ACC112 (cell line): ENCODE results near the gene GINS1.
"Not testable (repeated sequence)": the region's sequence is repeated elsewhere in the genome, so short reads cannot be mapped to it uniquely, and the experiment has no call there.

Experiments used
- H2AFZ ChIP-seq: fragments of 200-600 bp; sonication (generic); one replicate; pipeline ENCODE4 v1.6.0; 2017; ENCODE audit warnings: antibody characterized with exemption, low read length; ENCODE audit not compliant: unreplicated experiment
- H3K27ac ChIP-seq: fragments of 200-600 bp; sonication (generic); 2 replicates; pipeline ENCODE4 v1.5.1; 2014; ENCODE audit warnings: low read depth, mild to moderate bottlenecking, antibody characterized with exemption, low read length, moderate library complexity
- H3K27me3 ChIP-seq: fragments of 200-600 bp; sonication (generic); 2 replicates; pipeline ENCODE4 v1.6.1; 2014; ENCODE audit warnings: mild to moderate bottlenecking, antibody characterized with exemption, low read length, moderate library complexity, mixed read lengths; ENCODE audit not compliant: insufficient read depth
- H3K36me3 ChIP-seq: fragments of 200-600 bp; sonication (generic); 2 replicates; pipeline ENCODE4 v1.6.1; 2016; ENCODE audit warnings: mild to moderate bottlenecking, antibody characterized with exemption, low read length, moderate library complexity, mixed read lengths; ENCODE audit not compliant: insufficient read depth
- H3K4me1 ChIP-seq: fragments of 200-600 bp; sonication (generic); one replicate; pipeline ENCODE4 v1.6.1; 2016; ENCODE audit warnings: low read length, mixed read lengths; ENCODE audit not compliant: insufficient read depth, unreplicated experiment, control insufficient read depth
- H3K4me3 ChIP-seq: fragments of 200-600 bp; sonication (generic); 2 replicates; pipeline ENCODE4 v1.5.1; 2014; ENCODE audit warnings: mild to moderate bottlenecking, low read depth, low read length
- H3K79me2 ChIP-seq: fragments of 200-600 bp; sonication (generic); one replicate; pipeline ENCODE4 v1.6.0; 2016; ENCODE audit warnings: low read length; ENCODE audit not compliant: control insufficient read depth, unreplicated experiment, insufficient read depth

The GINS1 gene

GRCh38 chr20:25389858-25390537 is 17.5 kb upstream of the GINS1 start:
- H3K36me3 ChIP-seq: no peaks in the 10 kb centered on the region; the same call in 1 of the 2 replicates
- peak overlapping the region; percentile 69; the same call in 1 of the 2 replicates for H3K27ac ChIP-seq
- H2AFZ ChIP-seq: peak overlapping the region; percentile 86
- H3K79me2 ChIP-seq: peaks cover 36% of the 10 kb centered on the region
- peaks cover 5% of the 10 kb centered on the region for H3K4me1 ChIP-seq
- peak overlapping the region; percentile 97 for H3K4me3 ChIP-seq
- no peaks in the 10 kb centered on the region for H3K27me3 ChIP-seq

- Histone ChIP-seq H3K27me3 (no peaks in the 10 kb centered on the region), H3K36me3 (no peaks in the 10 kb centered on the region; the same call in 1 of the 2 replicates), H3K4me1 (peaks cover 5% of the 10 kb centered on the region), H3K4me3 (peak within 1 kb of the TSS; percentile 97), H2AFZ (peak within 1 kb of the TSS; percentile 86), H3K79me2 (peaks cover 31% of the 10 kb centered on the region), H3K27ac (peak within 1 kb of the TSS; percentile 69)
Observed at GRCh38 chr20:25390538-25391528, 16.6 kb upstream of the GINS1 start, which contains the start of gene ABHD12. TSS of gene ABHD12 (minus strand) at chr20:25390835. CDS start at chr20:25390703, 132 bp downstream.

DNA sequence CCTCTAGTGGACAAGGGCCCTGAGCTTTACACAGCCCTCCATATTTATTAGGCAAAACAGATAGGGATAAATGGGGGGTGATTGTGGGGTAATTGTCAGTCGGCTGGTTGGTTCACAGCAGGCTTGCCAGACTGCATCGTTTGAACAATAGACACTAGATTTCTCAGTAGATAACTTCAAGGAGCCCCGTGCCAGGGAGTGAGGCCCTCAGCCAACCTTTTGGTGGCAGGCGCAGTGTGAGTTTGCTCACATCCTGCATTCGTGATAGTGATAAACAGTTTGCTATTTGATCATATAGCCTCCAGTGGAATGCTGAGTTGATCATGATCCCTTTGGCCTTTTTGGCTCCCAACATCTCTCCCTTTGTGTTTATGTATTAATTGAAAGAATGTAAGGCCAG is 13.2 kb upstream of the GINS1 start:
- Histone ChIP-seq H3K27me3 (no peaks in the 10 kb centered on the region), H3K4me1 (peaks cover 13% of the 10 kb centered on the region), H3K79me2 (peaks cover 9% of the 10 kb centered on the region), H2AFZ (no peak overlapping the region), H3K4me3 (no peak overlapping the region), H3K36me3 (no peaks in the 10 kb centered on the region), H3K27ac (no peak overlapping the region)

GRCh38 chr20:25394996-25395395 is 12.5 kb upstream of the GINS1 start:
- Histone ChIP-seq H3K27me3 (no peaks in the 10 kb centered on the region), H2AFZ (no peak overlapping the region), H3K36me3 (no peaks in the 10 kb centered on the region), H3K79me2 (peaks cover 2% of the 10 kb centered on the region), H3K27ac (no peak overlapping the region), H3K4me3 (no peak overlapping the region), H3K4me1 (peaks cover 12% of the 10 kb centered on the region)

- H3K36me3 ChIP-seq: no peaks in the 10 kb centered on the region
- no peaks in the 10 kb centered on the region for H3K79me2 ChIP-seq
- no peaks in the 10 kb centered on the region for H3K27me3 ChIP-seq
- H3K4me1 ChIP-seq: peaks cover 12% of the 10 kb centered on the region
- H3K27ac ChIP-seq: no peak overlapping the region
- H3K4me3 ChIP-seq: no peak overlapping the region
- H2AFZ ChIP-seq: no peak overlapping the region
Observed at GRCh38 chr20:25397096-25397495, 10.4 kb upstream of the GINS1 start.

- Histone ChIP-seq H3K27me3 (no peaks in the 10 kb centered on the region), H3K79me2 (no peaks in the 10 kb centered on the region), H2AFZ (no peak overlapping the region), H3K4me1 (peaks cover 12% of the 10 kb centered on the region), H3K4me3 (no peak overlapping the region), H3K36me3 (no peaks in the 10 kb centered on the region), H3K27ac (no peak overlapping the region)
Observed at GRCh38 chr20:25397821-25398220, 9.7 kb upstream of the GINS1 start.

GRCh38 chr20:25398376-25399036 is 9.0 kb upstream of the GINS1 start:
- Histone ChIP-seq H3K27ac (no peak overlapping the region), H3K79me2 (no peaks in the 10 kb centered on the region), H3K4me3 (no peak overlapping the region)

GRCh38 chr20:25399037-25399430 is 8.4 kb upstream of the GINS1 start:
- no peak overlapping the region for H3K4me3 ChIP-seq
- no peaks in the 10 kb centered on the region; the same call in 1 of the 2 replicates for H3K36me3 ChIP-seq
- H3K4me1 ChIP-seq: peaks cover 12% of the 10 kb centered on the region
- H3K27ac ChIP-seq: no peak overlapping the region
- no peaks in the 10 kb centered on the region for H3K27me3 ChIP-seq
- no peaks in the 10 kb centered on the region for H3K79me2 ChIP-seq
- H2AFZ ChIP-seq: no peak overlapping the region

More at GRCh38 chr20:25398376-25399036, 9.0 kb upstream of the GINS1 start:
- no peaks in the 10 kb centered on the region; the same call in 1 of the 2 replicates for H3K36me3 ChIP-seq
- no peaks in the 10 kb centered on the region for H3K27me3 ChIP-seq
- no peak overlapping the region for H2AFZ ChIP-seq
- H3K4me1 ChIP-seq: peaks cover 12% of the 10 kb centered on the region

- H2AFZ ChIP-seq, H3K36me3 ChIP-seq, H3K4me3 ChIP-seq, H3K79me2 ChIP-seq, H3K27me3 ChIP-seq, H3K27ac ChIP-seq: not testable (repeated sequence)
- peaks cover 12% of the 10 kb centered on the region for H3K4me1 ChIP-seq
Observed at GRCh38 chr20:25400291-25400732, 7.2 kb upstream of the GINS1 start.

DNA sequence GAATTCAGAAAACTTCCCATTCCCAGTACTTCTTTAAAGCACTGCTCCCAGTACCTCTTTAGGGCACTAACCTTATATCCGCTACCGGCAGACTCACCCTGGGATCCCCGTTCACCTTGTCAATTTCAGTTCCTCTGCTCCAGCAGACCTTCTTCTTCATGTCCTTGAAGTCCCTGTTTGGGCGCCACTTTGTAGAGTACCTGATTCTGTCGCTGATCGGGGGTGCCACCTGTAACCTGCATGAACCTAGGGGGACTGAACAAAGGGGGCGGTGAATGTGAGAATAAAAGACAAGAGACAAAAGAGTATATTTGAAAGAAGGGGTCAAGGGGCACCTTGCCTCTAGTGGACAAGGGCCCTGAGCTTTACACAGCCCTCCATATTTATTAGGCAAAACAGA is 4.9 kb upstream of the GINS1 start:
- H2AFZ ChIP-seq: no peak overlapping the region
- H3K27ac ChIP-seq: no peak overlapping the region
- H3K4me3 ChIP-seq: no peak overlapping the region
- no peaks in the 10 kb centered on the region for H3K79me2 ChIP-seq
- no peaks in the 10 kb centered on the region for H3K27me3 ChIP-seq
- H3K4me1 ChIP-seq: peaks cover 15% of the 10 kb centered on the region
- no peaks in the 10 kb centered on the region; the same call in 1 of the 2 replicates for H3K36me3 ChIP-seq
